Chondrocyte (in vitro differentiated cells): Measurements from ENCODE around the gene CDH12. TPM values are rescaled to one million over a fixed set of nuclear protein-coding genes. Genes with fewer than 3 reads are reported as not detected.

Experiments used
- DNase-seq: peaks from one replicate; pipeline ENCODE4 v3.0.0; 2021; ENCODE audit warnings: mixed read lengths, low spot score
- H3K27ac Mint-ChIP-seq: one replicate; pipeline ENCODE4 v1.8.0; 2021; ENCODE audit warnings: mild to moderate bottlenecking, moderate library complexity, mixed read lengths; ENCODE audit not compliant: unreplicated experiment
- H3K27me3 Mint-ChIP-seq: 2 replicates; pipeline ENCODE4 v1.8.0; 2021; ENCODE audit warnings: low read depth, mixed read lengths
- H3K36me3 Mint-ChIP-seq: 2 replicates; pipeline ENCODE4 v1.8.0; 2021; ENCODE audit warnings: low read depth, mixed read lengths
- H3K4me1 Mint-ChIP-seq: 2 replicates; pipeline ENCODE4 v1.8.0; 2021; ENCODE audit warnings: low read depth, mild to moderate bottlenecking, mixed read lengths
- H3K4me3 Mint-ChIP-seq: one replicate; pipeline ENCODE4 v1.8.0; 2021; ENCODE audit warnings: mild to moderate bottlenecking, moderate library complexity, mixed read lengths; ENCODE audit not compliant: unreplicated experiment
- H3K9me3 Mint-ChIP-seq: 2 replicates; pipeline ENCODE4 v1.8.0; 2021; ENCODE audit warnings: low read depth, mixed read lengths
- total RNA-seq: library from RNA; stranded (reverse); gene quantifications from 3 replicates; pipeline ENCODE4 v1.2.1, GENCODE V29; 2021
- TF ChIP-seq, protein P1 (sequence below): fragments of 200-600 bp; sonication (generic); IDR thresholded peaks from 2 replicates; pipeline ENCODE4 v1.5.0; 2021; ENCODE audit warnings: antibody characterized with exemption, mild to moderate bottlenecking, moderate library complexity

Gene CDH12
- total RNA-seq, 1 donor from 2014 or later, result not detected

- no peak for DNase-seq
- H3K4me3 Mint-ChIP-seq, result no peak overlapping the region
- no peaks in the 10 kb centered on the region for H3K36me3 Mint-ChIP-seq
- TF ChIP-seq, protein P1, sequence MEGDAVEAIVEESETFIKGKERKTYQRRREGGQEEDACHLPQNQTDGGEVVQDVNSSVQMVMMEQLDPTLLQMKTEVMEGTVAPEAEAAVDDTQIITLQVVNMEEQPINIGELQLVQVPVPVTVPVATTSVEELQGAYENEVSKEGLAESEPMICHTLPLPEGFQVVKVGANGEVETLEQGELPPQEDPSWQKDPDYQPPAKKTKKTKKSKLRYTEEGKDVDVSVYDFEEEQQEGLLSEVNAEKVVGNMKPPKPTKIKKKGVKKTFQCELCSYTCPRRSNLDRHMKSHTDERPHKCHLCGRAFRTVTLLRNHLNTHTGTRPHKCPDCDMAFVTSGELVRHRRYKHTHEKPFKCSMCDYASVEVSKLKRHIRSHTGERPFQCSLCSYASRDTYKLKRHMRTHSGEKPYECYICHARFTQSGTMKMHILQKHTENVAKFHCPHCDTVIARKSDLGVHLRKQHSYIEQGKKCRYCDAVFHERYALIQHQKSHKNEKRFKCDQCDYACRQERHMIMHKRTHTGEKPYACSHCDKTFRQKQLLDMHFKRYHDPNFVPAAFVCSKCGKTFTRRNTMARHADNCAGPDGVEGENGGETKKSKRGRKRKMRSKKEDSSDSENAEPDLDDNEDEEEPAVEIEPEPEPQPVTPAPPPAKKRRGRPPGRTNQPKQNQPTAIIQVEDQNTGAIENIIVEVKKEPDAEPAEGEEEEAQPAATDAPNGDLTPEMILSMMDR, result no peak
- no peaks in the 10 kb centered on the region for H3K9me3 Mint-ChIP-seq
- H3K4me1 Mint-ChIP-seq, result no peaks in the 10 kb centered on the region
- H3K27ac Mint-ChIP-seq, result no peak overlapping the region
- H3K27me3 Mint-ChIP-seq, result peaks cover 8% of the 10 kb centered on the region
Observed at GRCh38 chr5:22591461-22591860, 261.7 kb downstream of the CDH12 start.

DNA sequence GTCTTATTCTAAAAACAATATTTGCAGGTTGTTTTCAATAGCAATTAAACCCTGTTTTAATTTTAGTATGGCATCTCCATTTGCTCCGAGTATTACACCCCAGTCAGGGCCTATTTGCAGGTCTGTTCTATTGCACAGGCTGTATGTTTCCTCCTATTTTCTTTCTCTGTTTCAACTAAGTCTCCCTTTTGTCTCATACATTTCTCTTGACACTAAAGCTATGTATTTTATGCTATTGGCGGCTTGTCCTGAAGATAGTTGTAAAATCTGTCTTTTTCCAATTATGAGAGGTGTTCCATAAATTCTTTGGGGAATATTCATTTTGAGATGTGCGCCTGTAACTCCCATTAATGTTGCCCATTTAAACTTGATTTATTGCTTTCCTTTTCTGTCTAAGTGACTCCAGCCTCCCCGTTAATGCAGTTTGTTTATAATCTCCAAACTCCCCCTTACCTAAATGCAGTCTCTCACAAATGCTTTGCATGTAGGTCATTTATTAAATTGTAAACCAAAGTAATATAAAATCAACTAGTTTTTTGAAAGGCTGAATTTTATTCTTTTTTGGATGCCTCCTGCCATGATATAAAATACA lies 262.4 kb downstream of the CDH12 start:
- no peak overlapping the region for H3K4me3 Mint-ChIP-seq
- no peaks in the 10 kb centered on the region for H3K4me1 Mint-ChIP-seq
- H3K27me3 Mint-ChIP-seq, result peaks cover 8% of the 10 kb centered on the region
- no peaks in the 10 kb centered on the region for H3K36me3 Mint-ChIP-seq
- TF ChIP-seq, protein P1, result no peak
- H3K9me3 Mint-ChIP-seq, result no peaks in the 10 kb centered on the region
- no peak overlapping the region for H3K27ac Mint-ChIP-seq
- no peak for DNase-seq

DNA sequence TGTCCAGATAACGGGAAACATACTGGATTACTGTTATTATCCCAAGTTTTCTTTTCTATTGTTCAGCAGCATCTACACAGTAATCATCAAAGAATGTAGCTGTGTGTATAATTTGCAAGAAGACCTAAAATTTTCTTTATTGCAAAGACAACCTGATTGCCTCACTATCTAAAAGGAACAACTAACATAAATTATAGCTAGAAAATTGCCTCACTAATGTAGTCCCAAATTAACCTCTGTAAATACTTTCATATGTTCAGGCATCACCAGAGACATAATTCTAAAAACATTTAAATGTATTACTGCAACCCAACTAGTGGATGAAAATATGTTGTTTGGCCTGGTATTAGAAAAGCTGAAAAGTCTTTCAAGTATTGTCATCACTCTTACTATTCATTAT lies 275.4 kb downstream of the CDH12 start:
- Mint-ChIP-seq H3K27ac (no peak overlapping the region), H3K36me3 (no peaks in the 10 kb centered on the region), H3K9me3 (no peaks in the 10 kb centered on the region), H3K4me3 (no peak overlapping the region), H3K4me1 (no peaks in the 10 kb centered on the region), H3K27me3 (peaks cover 9% of the 10 kb centered on the region)
- DNase-seq, result no peak
- TF ChIP-seq, protein P1, result no peak

GRCh38 chr5:22577006-22577405 lies 276.1 kb downstream of the CDH12 start:
- H3K36me3 Mint-ChIP-seq, result no peaks in the 10 kb centered on the region
- H3K4me3 Mint-ChIP-seq, result no peak overlapping the region
- TF ChIP-seq, protein P1, result no peak
- H3K27ac Mint-ChIP-seq, result no peak overlapping the region
- no peak for DNase-seq
- H3K4me1 Mint-ChIP-seq, result no peaks in the 10 kb centered on the region
- peaks cover 9% of the 10 kb centered on the region for H3K27me3 Mint-ChIP-seq
- no peaks in the 10 kb centered on the region for H3K9me3 Mint-ChIP-seq

DNA sequence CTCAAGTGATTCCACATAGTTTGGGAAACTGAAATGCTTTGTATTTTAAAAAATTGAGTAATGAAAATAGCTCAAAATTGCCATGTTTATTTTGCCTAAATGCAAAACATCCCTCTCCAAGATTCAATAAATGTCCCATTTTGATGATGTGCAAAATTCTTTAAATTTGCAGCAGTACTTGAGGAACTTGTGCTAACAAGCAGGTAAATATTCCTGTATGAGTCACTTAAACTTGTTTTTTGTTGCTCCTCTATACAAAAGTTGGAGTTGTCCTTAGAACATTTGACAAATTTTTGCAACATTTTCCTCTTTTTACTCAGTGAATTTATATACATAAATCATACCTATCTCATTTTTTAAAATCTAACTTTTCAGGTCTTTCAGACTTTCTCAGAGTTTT lies 280.2 kb downstream of the CDH12 start:
- TF ChIP-seq, protein P1, result no peak
- Mint-ChIP-seq H3K36me3 (no peaks in the 10 kb centered on the region), H3K9me3 (peaks cover 6% of the 10 kb centered on the region), H3K27ac (no peak overlapping the region), H3K4me3 (no peak overlapping the region), H3K4me1 (no peaks in the 10 kb centered on the region), H3K27me3 (peaks cover 9% of the 10 kb centered on the region)
- DNase-seq, result no peak
